ENCODE data around the gene LLGL1. TPM values are rescaled to one million over a fixed set of nuclear protein-coding genes. Genes with fewer than 3 reads are reported as not detected.

LLGL1 gene
- total RNA-seq, 1 experiment from 2014 or later: 65.0 TPM

DNA sequence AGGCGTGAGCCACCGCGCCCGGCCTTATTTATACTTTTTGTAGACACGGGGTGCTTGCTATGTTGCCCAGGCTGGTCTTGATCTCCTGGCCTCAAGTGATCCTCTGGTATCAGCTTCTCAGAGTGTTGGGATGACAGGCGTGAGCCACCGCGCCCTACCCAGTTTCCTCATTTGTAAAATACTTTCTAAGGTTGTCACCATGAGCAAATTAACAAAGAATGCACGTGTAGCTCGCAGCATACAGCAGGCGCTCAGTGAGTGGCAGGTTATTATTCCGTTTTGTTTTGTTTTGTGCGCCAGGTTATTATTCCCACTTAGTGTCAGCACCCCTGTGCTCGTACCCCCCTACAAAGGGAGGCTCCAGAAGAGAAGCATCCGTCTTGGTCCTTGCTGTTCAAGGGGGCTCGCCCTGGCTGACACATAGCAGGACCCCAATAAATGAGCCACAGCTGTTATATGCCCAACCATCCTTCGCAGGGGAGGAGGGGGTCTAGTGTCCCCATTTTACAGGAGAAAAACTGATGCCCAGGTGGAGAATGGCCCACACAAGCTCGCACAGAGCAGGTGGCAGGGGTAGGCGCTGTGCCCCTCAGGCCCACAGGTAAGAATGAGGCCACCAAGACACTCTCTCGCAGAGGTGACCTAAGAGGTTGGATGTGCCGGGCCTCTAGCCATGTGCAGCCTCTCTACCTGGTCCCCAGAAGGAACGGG, 34.3 kb downstream of the LLGL1 start:
- Histone ChIP-seq H3K27ac (ENCODE audit: insufficient read length, low read depth, low read length) (no peak overlapping the region), H3K14ac (ENCODE audit: insufficient read depth, low read length) (no peak overlapping the region), H2BK20ac (ENCODE audit: low read depth, low read length, poor library complexity, severe bottlenecking) (no peak overlapping the region), H3K56ac (ENCODE audit: insufficient read length, low read depth, low read length) (no peak overlapping the region), H3K79me2 (ENCODE audit: insufficient read depth, low read length) (no peaks in the 10 kb centered on the region; the same call in 1 of the 2 replicates), H3K27me3 (ENCODE audit: insufficient read depth, low read length) (no peaks in the 10 kb centered on the region), H2AK5ac (ENCODE audit: insufficient read length, low read length) (no peak overlapping the region), H3T11ph (ENCODE audit: low read length) (no peak overlapping the region), H3K79me1 (ENCODE audit: insufficient read depth, low read depth, low read length, poor library complexity, severe bottlenecking) (no peaks in the 10 kb centered on the region), H3K4me2 (ENCODE audit: insufficient read depth, insufficient read length, low read length) (peak overlapping the region; percentile 26), H4K8ac (replicated peaks; ENCODE audit: insufficient read length, low read depth, low read length) (no peak overlapping the region), H2BK12ac (ENCODE audit: insufficient read length, low read depth, low read length) (no peak overlapping the region), H3K9me3 (ENCODE audit: control insufficient read depth, low read depth, low read length) (no peaks in the 10 kb centered on the region), H2BK15ac (ENCODE audit: low read depth, low read length) (no peak overlapping the region), H3K18ac (ENCODE audit: insufficient read length, low read depth, low read length) (no peak overlapping the region), H2BK5ac (ENCODE audit: insufficient read length, low read length) (no peak overlapping the region), H3K23me2 (ENCODE audit: insufficient read length, low read depth, low read length, poor library complexity, severe bottlenecking) (peaks cover 12% of the 10 kb centered on the region), H2BK120ac (ENCODE audit: low read depth, low read length, poor library complexity, severe bottlenecking) (no peak overlapping the region), H2AFZ (ENCODE audit: low read length) (no peak overlapping the region), H3K4me1 (ENCODE audit: insufficient read depth, low read length) (no peaks in the 10 kb centered on the region), H3K9ac (ENCODE audit: extremely low read depth, insufficient read length, low read length) (no peak overlapping the region), H4K91ac (ENCODE audit: insufficient read length, low read depth, low read length) (no peak overlapping the region), H3K23ac (ENCODE audit: insufficient read length, low read depth, low read length) (no peak overlapping the region), H4K5ac (ENCODE audit: insufficient read length, low read depth, low read length) (no peak overlapping the region), H4K20me1 (ENCODE audit: control insufficient read depth, insufficient read depth, insufficient read length) (no peaks in the 10 kb centered on the region), H3K4ac (ENCODE audit: low read depth, low read length) (no peak overlapping the region)
- H3K4me3 Mint-ChIP-seq: peak overlapping the region; percentile 78 to 85
- WGBS (ENCODE audit: extremely low coverage, insufficient read length, low lambda C conversion rate): no CpG with 5 or more reads among the region's 22 CpGs
- peak overlapping the region in 2 of 3 experiments; percentile 57 to 76; a peak in 3 of 7 replicates for H3K27ac Mint-ChIP-seq
- no peaks in the 10 kb centered on the region for H3K27me3 Mint-ChIP-seq (ENCODE audit: low read depth)
- peaks cover 25 to 41% of the 10 kb centered on the region in 2 experiments for H3K4me1 Mint-ChIP-seq
- DNase-seq: no peak
- no peaks in the 10 kb centered on the region for H3K9me3 Mint-ChIP-seq
- TF ChIP-seq CTCF (conservative IDR thresholded peaks at IDR 0.05): no peak
- H3K36me3 Mint-ChIP-seq (ENCODE audit: insufficient read depth in 1 of 3, low read depth in 3 of 3): peaks cover 12 to 28% (median 26%) of the 10 kb centered on the region in 3 experiments

Measured in H9 (cell line).